ENCODE results near the gene ZFAND3.
"Not testable (repeated sequence)": the region's sequence is repeated elsewhere in the genome, so short reads cannot be mapped to it uniquely, and the experiment has no call there.

ZFAND3 gene

GRCh38 chr6:38091613-38092012 is 272.1 kb downstream of the ZFAND3 start:
- no peak for DNase-seq (ENCODE audit: low read depth in 2 of 2)

- no peak for DNase-seq (ENCODE audit: low read depth in 2 of 2)
These were observed 272.9 kb downstream of the ZFAND3 start for GRCh38 chr6:38092465-38092864.

- no peak for DNase-seq (ENCODE audit: low read depth in 2 of 2)
These were observed 273.4 kb downstream of the ZFAND3 start for GRCh38 chr6:38092964-38093363.

GRCh38 chr6:38095054-38095453 is 275.5 kb downstream of the ZFAND3 start:
- DNase-seq (ENCODE audit: low read depth in 2 of 2), result peak; percentile 37 to 40

GRCh38 chr6:38099221-38099620 is 279.7 kb downstream of the ZFAND3 start:
- DNase-seq (ENCODE audit: low read depth in 2 of 2), result no peak

- no peak for DNase-seq (ENCODE audit: low read depth in 2 of 2)
These were observed 280.9 kb downstream of the ZFAND3 start for GRCh38 chr6:38100380-38100779.

- DNase-seq (ENCODE audit: low read depth in 2 of 2), result no peak
These were observed 284.4 kb downstream of the ZFAND3 start for GRCh38 chr6:38103921-38104320.

- DNase-seq (ENCODE audit: low read depth in 2 of 2), result no peak
These were observed 285.5 kb downstream of the ZFAND3 start for GRCh38 chr6:38105066-38105465.

- DNase-seq (ENCODE audit: low read depth in 2 of 2), result no peak
These were observed 287.5 kb downstream of the ZFAND3 start for GRCh38 chr6:38107073-38107472.

GRCh38 chr6:38110481-38110971 is 291.0 kb downstream of the ZFAND3 start:
- no peak for DNase-seq (ENCODE audit: low read depth in 2 of 2)

- DNase-seq (ENCODE audit: low read depth in 2 of 2), result no peak
These were observed 292.7 kb downstream of the ZFAND3 start for GRCh38 chr6:38112181-38112580.

GRCh38 chr6:38113825-38114576 is 294.5 kb downstream of the ZFAND3 start:
- no peak for DNase-seq (ENCODE audit: low read depth in 2 of 2)

- no peak for DNase-seq (ENCODE audit: low read depth in 2 of 2)
These were observed 295.6 kb downstream of the ZFAND3 start for GRCh38 chr6:38114976-38115625.

- DNase-seq (ENCODE audit: low read depth in 2 of 2), result no peak
These were observed 296.1 kb downstream of the ZFAND3 start for GRCh38 chr6:38115626-38116008.

GRCh38 chr6:38116248-38116647 is 296.7 kb downstream of the ZFAND3 start:
- DNase-seq (ENCODE audit: low read depth in 2 of 2), result no peak

- DNase-seq (ENCODE audit: low read depth in 2 of 2), result no peak
These were observed 297.8 kb downstream of the ZFAND3 start for GRCh38 chr6:38117281-38117680.

- DNase-seq (ENCODE audit: low read depth in 2 of 2), result no peak
These were observed 299.4 kb downstream of the ZFAND3 start for GRCh38 chr6:38118791-38119365.

GRCh38 chr6:38119516-38119915 is 300.0 kb downstream of the ZFAND3 start:
- no peak for DNase-seq (ENCODE audit: low read depth in 2 of 2)

- DNase-seq (ENCODE audit: low read depth in 2 of 2), result not testable (repeated sequence)
These were observed 304.8 kb downstream of the ZFAND3 start for GRCh38 chr6:38124224-38124926.

GRCh38 chr6:38127284-38127683 is 307.8 kb downstream of the ZFAND3 start:
- DNase-seq (ENCODE audit: low read depth in 2 of 2), result no peak

- peak; percentile 97 for DNase-seq (ENCODE audit: low read depth in 2 of 2)
These were observed 312.0 kb downstream of the ZFAND3 start for GRCh38 chr6:38131527-38131965.
